Dendritic cell treated with granulocyte-macrophage colony-stimulating factor and Interleukin-4, amounts not matched to agents 40 ng/mL and 50 ng/mL, for 4 days (primary cell): ENCODE measurements around the gene RASSF1.
A peak's percentile ranks its signal among the peaks of the same experiment; 100 is the strongest.
"Not testable (repeated sequence)": the region's sequence is repeated elsewhere in the genome, so short reads cannot be mapped to it uniquely, and the experiment has no call there.

Source experiments
- H3K27ac Mint-ChIP-seq: one replicate; pipeline ENCODE4 v1.8.0; 2022; ENCODE audit warnings: mild to moderate bottlenecking, mixed read lengths
- H3K27me3 Mint-ChIP-seq: one replicate; pipeline ENCODE4 v1.8.0; 2022; ENCODE audit warnings: mild to moderate bottlenecking, mixed read lengths
- H3K36me3 Mint-ChIP-seq: one replicate; pipeline ENCODE4 v1.8.0; 2022; ENCODE audit warnings: low read depth, mixed read lengths
- H3K4me1 Mint-ChIP-seq: one replicate; pipeline ENCODE4 v1.8.0; 2022; ENCODE audit warnings: low read depth, mixed read lengths
- H3K4me3 Mint-ChIP-seq: one replicate; pipeline ENCODE4 v1.8.0; 2022; ENCODE audit warnings: mild to moderate bottlenecking, moderate library complexity, mixed read lengths
- H3K9me3 Mint-ChIP-seq: one replicate; pipeline ENCODE4 v1.8.0; 2022; ENCODE audit warnings: mixed read lengths
- intact Hi-C: fragments of 100-400 bp; cut with micrococcal nuclease; formaldehyde crosslinking; loops from one replicate; pipeline ENCODE4 v1.15.0; 2022

Gene RASSF1

DNA sequence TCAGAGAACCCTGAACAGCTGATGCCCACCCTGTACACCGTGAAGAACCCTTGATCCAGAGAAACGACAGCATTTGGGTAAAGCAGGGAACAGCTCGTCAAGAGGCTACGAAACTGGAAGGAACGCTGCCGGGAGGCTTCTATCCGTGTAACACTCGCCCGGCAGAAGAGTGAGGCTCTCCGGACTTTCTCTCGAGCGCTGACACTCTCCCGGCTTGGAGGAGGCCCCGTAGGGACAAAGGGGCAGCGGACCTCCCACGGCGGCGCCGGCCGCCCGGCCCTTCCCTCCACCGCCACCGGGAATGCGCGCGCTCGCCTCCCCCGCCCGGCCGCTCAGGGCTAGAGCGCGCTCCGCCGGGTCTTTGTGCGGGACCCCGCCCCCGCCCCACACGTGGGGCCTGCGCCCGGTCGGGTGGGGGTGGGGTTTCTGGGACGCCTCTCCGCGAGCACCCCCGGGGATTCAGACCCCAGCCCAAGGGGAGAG lies 19.7 kb downstream of the RASSF1 start:
- Mint-ChIP-seq H3K4me1 (peaks cover 81% of the 10 kb centered on the region), H3K27me3 (no peaks in the 10 kb centered on the region), H3K36me3 (peaks cover 58% of the 10 kb centered on the region), H3K27ac (peak overlapping the region; percentile 97), H3K4me3 (peak overlapping the region; percentile 78), H3K9me3 (no peaks in the 10 kb centered on the region)
- intact Hi-C loops = loop anchor here (1.0 kb wide), 1 partner anchor 22 kb away; the partner anchor contains the start of genes HYAL3 and NAA80

DNA sequence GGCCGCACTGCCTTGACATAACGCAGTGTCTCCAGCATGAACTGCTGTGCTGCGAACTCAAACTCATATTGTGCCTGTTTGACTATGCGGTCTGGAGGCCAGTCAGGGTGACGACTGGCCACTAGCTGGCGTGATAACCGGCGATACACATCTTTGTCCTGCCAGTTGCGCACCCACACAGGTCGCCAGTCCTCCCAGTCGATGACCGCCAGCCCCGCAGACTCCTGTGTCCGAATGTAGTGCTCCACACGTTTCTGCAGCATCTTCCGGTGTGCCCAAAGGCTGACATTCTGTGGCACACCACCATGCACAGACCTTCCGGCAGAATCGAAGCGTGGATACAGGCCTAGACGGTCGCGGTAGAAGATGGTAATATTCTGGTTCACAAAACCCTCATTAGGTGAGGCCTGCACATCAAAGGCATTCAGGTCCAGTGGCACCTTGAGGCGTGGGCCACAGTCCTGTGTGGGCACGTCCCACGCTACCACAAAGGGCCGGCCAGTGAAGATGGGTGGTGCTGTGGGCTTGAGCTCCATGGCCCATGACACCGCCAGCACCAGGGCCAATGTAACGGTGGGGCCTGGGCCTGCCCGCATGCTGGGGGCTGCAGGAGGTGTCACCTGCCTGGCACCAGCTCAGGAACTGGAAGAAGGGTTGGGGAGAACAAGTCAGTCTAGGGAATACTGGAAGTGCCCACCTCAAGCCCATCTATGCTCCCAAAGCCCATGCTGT lies 20.6 kb downstream of the RASSF1 start:
- peaks cover 57% of the 10 kb centered on the region for H3K36me3 Mint-ChIP-seq
- intact Hi-C loops = no loop called here
- peak overlapping the region; percentile 97 for H3K27ac Mint-ChIP-seq
- peaks cover 76% of the 10 kb centered on the region for H3K4me1 Mint-ChIP-seq
- no peaks in the 10 kb centered on the region for H3K27me3 Mint-ChIP-seq
- no peaks in the 10 kb centered on the region for H3K9me3 Mint-ChIP-seq
- H3K4me3 Mint-ChIP-seq = peak overlapping the region; percentile 78

DNA sequence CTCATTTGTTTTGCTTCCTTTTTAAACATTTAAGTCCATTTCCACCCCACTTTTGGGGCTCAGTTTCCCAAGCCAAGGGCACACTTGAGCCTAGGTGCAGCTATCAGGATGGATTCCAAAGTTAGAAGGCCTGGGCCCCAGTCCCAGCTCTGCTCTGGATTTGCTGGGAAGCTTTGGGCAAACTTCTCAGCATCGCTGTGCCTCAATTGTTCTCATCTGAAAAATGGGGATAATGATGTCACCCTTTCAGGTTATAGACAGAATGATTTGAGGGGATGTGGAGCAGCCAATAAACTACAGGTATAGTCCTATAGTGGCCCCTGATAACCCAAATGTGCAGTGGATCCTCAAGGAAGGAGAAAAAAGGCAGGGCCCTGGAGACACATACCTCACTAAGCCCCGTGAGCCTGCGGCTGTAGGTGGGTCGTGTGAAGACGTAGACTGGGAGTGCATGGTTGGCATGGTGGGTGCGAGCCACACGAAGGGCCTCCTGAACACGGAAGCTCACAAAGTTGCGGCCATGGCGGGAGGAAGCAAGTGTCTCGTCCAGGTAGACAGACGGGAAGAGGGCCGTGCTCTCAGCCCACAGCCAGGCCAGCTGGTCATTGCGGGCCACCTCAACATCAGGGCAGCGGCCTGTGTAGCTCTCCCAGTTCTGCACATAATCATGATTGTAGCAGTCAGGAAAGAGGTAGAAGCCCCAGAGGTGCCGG lies 21.3 kb downstream of the RASSF1 start:
- Mint-ChIP-seq H3K36me3 (peaks cover 62% of the 10 kb centered on the region), H3K27ac (peak overlapping the region; percentile 79), H3K27me3 (no peaks in the 10 kb centered on the region), H3K9me3 (no peaks in the 10 kb centered on the region), H3K4me1 (peaks cover 74% of the 10 kb centered on the region), H3K4me3 (peak overlapping the region; percentile 78)
- intact Hi-C loops = no loop called here

DNA sequence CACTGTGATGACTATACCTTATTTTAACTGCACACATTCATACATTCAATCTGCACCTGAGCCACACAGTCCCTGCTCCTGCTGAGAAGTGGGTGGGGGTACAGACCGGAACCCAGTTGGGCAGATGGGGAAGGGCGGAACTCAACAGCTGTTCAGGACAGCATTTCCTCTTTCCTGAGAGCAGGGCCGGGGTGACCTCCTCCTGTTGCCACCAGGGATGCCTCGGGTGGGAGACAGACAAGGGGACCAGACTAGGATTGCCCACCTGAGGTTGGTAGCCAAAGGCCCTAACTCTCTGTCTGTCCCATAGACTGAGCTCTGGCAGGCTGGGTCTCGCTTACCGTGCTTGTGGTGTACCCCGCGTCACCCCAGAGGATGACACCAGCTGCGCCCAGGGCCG lies 22.0 kb downstream of the RASSF1 start:
- Mint-ChIP-seq H3K27me3 (no peaks in the 10 kb centered on the region), H3K4me1 (peaks cover 74% of the 10 kb centered on the region), H3K27ac (peak overlapping the region; percentile 79), H3K4me3 (peak overlapping the region; percentile 78), H3K9me3 (no peaks in the 10 kb centered on the region), H3K36me3 (peaks cover 69% of the 10 kb centered on the region)
- intact Hi-C loops = no loop called here

DNA sequence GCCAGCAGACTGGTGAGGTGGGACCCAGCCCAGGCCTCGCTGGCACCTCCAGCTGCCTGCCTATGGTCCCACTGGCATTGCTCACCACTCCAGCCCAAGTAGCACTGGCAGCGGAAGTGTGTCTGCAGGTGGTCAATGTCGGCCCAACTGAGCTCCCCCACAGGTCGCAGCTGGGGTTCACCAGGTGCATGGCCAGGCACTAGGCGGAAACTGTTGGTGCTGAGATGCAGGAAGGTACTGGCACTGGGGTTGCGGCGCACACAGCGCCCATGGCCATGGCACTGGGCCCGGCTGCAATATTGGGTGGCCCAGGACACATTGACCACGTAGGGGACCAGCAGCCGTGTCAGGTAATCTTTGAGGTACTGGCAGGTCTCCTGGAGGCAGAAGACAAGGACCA lies 22.5 kb downstream of the RASSF1 start:
- intact Hi-C loops = no loop called here
- H3K4me3 Mint-ChIP-seq = peak overlapping the region; percentile 78
- peak overlapping the region; percentile 79 for H3K27ac Mint-ChIP-seq
- H3K36me3 Mint-ChIP-seq = peaks cover 71% of the 10 kb centered on the region
- H3K4me1 Mint-ChIP-seq = peaks cover 71% of the 10 kb centered on the region
- H3K9me3 Mint-ChIP-seq = no peaks in the 10 kb centered on the region
- H3K27me3 Mint-ChIP-seq = no peaks in the 10 kb centered on the region

DNA sequence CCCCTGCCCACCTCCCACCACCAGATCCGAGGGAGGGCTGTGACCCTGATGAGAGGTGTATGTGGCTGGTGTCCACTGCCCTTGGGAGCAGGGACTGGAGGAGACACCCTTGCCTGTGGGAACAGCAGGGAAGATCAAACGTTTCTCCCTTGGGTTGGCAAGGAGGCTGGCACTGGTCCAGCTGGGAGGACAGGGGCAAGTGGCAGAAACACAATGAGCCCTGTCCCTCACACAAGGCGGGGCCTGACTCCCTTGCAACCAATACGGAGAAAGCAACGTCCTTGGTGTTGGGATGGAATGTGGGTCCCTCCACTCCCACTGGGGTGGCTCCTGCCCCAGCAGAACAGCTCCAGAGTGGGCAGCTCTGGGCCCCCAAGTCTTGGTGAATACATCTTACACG lies 23.3 kb downstream of the RASSF1 start:
- Mint-ChIP-seq H3K27me3 (no peaks in the 10 kb centered on the region), H3K4me1 (peaks cover 63% of the 10 kb centered on the region), H3K4me3 (no peak overlapping the region), H3K9me3 (no peaks in the 10 kb centered on the region), H3K36me3 (peaks cover 71% of the 10 kb centered on the region), H3K27ac (peak overlapping the region; percentile 79)
- intact Hi-C loops = no loop called here

DNA sequence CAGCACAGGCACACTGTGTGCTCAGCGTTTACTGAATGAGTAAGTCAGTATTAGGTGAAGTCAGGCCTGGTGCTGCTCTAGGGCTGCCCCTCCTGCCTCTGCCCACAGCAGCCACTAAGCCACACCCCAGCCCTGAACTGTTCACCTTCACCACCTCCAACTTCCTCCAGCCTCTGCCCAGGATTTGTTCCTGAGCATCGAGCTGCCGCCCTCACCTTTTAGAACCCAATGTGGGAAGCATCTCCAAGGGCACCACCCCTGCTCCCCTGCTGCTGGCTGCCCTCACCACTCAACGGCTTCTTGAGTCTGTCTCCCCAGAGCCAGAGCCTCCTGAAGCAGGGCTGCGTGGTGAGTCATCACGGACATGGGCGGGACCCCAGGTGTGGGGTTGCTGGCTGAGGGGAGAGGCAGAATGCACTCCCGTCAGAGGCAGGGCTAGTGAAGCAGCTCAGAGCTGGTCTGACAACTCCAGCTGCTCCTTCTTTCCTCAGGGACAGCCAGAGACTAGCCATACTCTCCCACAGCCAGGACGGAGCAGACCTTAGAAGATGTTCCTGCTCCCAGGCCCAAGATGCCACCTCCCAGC lies 23.9 kb downstream of the RASSF1 start:
- Mint-ChIP-seq H3K4me3 (no peak overlapping the region), H3K36me3 (peaks cover 71% of the 10 kb centered on the region), H3K4me1 (peaks cover 60% of the 10 kb centered on the region), H3K9me3 (no peaks in the 10 kb centered on the region), H3K27me3 (no peaks in the 10 kb centered on the region), H3K27ac (no peak overlapping the region)
- intact Hi-C loops = no loop called here

DNA sequence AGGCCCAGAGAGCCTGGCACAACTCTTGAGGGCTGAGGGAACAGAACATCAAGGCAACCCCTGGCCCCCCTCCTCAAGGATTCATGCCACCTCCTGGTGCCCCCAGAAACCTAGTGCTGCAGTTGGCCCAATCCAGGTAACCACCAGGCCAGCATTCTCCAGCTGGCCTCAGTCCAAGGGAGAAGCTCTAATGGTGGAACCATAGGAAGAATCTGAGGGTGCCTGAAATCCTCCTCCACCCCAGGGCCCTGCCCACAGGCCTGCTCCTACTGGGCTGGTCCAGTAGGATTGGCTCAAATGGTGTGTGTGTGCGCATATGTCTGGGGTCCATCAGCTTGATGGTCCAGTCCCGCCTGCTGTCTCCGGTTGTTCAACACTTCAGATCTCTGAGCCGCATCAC lies 25.8 kb downstream of the RASSF1 start:
- no peak overlapping the region for H3K27ac Mint-ChIP-seq
- H3K36me3 Mint-ChIP-seq = peaks cover 64% of the 10 kb centered on the region
- intact Hi-C loops = no loop called here
- H3K4me1 Mint-ChIP-seq = peaks cover 51% of the 10 kb centered on the region
- H3K4me3 Mint-ChIP-seq = no peak overlapping the region
- no peaks in the 10 kb centered on the region for H3K9me3 Mint-ChIP-seq
- H3K27me3 Mint-ChIP-seq = no peaks in the 10 kb centered on the region

DNA sequence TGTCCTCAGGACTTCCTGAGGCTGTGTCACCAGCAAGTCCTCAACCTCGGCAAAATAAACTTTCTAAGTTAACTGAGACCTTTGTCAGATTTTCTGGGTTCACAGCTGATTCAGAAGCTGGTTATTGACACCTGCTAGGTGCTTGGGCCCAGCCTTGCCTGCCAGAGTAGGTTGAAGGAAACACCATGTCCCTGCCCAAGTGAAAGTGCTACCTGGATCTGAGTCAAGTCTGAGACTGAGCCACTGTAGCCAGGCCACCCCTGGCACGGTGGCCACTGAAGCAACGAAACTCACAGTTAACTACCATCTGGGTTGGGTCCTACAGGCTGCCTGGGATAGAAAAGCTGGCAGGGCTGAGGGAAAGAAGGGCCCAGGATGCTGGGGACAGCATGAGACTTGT lies 26.3 kb downstream of the RASSF1 start:
- Mint-ChIP-seq H3K36me3 (peaks cover 64% of the 10 kb centered on the region), H3K27ac (no peak overlapping the region), H3K27me3 (no peaks in the 10 kb centered on the region), H3K4me3 (no peak overlapping the region), H3K9me3 (no peaks in the 10 kb centered on the region), H3K4me1 (peaks cover 46% of the 10 kb centered on the region)
- intact Hi-C loops = no loop called here

DNA sequence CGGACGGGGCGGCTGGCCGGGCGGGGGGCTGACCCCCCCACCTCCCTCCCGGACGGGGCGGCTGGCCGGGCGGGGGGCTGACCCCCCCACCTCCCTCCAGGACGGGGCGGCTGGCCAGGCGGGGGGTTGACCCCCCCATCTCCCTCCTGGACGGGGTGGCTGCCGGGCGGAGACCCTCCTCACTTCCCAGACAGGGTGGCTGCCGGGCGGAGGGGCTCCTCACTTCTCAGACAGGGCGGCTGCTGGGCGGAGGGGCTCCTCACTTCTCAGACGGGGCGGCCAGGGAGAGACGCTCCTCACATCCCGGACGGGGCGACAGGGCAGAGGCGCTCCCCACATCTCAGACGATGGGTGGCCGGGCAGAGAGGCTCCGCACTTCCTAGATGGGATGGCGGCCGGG lies 28.6 kb downstream of the RASSF1 start:
- H3K4me3 Mint-ChIP-seq, H3K27ac Mint-ChIP-seq, H3K27me3 Mint-ChIP-seq, H3K9me3 Mint-ChIP-seq, intact Hi-C loops: not testable (repeated sequence)
- Mint-ChIP-seq H3K36me3 (peaks cover 42% of the 10 kb centered on the region), H3K4me1 (peaks cover 27% of the 10 kb centered on the region)

DNA sequence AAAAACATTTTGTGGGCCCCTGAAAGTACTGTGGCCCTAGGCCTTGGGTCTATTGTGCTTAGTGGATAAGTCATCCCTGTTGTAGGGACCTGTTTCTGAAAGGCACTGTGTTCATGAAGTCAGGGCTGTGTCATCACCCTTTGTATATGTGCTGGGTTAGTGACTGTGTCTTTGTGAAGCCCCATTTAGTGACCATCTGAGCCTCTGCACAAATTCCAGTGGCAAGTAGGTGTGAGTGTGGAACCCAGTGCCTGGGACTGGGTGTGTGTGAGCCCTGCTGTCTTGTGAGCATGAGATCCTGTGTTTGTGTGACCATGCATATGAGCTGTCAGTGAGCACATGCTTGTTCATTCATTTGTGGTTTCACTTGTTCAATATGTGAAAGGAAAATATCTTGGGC lies 36.0 kb downstream of the RASSF1 start:
- peaks cover 30% of the 10 kb centered on the region for H3K4me1 Mint-ChIP-seq
- no peaks in the 10 kb centered on the region for H3K27me3 Mint-ChIP-seq
- H3K9me3 Mint-ChIP-seq = no peaks in the 10 kb centered on the region
- H3K36me3 Mint-ChIP-seq = peaks cover 2% of the 10 kb centered on the region
- intact Hi-C loops = no loop called here
- no peak overlapping the region for H3K27ac Mint-ChIP-seq
- H3K4me3 Mint-ChIP-seq = no peak overlapping the region

DNA sequence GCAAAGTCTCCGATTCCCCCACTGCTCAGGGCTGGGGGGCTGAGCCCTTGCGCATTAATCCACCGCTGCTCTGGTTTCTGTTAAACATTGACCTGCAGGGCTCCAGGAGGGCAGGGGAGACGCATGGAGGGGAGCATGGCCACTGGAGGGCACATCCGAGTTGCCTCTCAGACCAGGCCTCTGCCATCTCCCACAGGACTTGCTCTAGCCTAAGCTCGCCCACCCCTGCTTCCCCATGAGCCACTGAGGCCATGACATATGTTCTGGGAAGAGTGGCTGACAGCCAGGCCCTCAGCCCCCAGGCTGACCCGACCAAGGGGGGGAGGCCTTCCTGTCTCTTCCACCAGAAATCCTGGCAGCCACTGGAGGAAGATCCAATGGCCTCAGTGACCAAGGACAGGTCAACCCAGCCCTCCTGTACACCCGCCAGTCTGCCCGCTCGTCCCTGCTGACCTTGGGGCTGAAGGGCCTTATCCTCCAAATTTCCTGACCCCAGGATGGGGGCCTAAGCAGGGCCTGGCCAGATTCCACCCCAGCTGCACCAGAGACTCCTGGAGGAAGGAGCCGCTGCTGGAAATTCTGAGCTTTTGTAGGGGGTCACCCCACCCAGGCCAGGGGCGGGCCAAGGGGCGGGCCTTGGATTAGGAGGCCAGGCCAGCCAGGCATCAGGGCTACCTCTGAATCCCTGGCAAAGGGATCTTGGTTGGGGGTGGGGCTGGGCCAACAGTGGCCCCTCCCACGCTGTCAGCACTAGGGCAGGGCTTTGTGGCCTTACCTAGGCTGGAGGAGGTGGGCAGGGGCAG lies 37.4 kb downstream of the RASSF1 start, which contains the start of gene HYAL1:
TSS of gene HYAL1 (minus strand) at position 562 of the 803 bp plus-strand sequence. CDS start 618 bp downstream, outside the sequence.
- Mint-ChIP-seq H3K9me3 (no peaks in the 10 kb centered on the region), H3K4me1 (peaks cover 32% of the 10 kb centered on the region), H3K4me3 (no peak within 1 kb of the TSS), H3K36me3 (peaks cover 7% of the 10 kb centered on the region), H3K27ac (peak within 1 kb of the TSS; percentile 62), H3K27me3 (no peaks in the 10 kb centered on the region)
- intact Hi-C loops = no loop called here

DNA sequence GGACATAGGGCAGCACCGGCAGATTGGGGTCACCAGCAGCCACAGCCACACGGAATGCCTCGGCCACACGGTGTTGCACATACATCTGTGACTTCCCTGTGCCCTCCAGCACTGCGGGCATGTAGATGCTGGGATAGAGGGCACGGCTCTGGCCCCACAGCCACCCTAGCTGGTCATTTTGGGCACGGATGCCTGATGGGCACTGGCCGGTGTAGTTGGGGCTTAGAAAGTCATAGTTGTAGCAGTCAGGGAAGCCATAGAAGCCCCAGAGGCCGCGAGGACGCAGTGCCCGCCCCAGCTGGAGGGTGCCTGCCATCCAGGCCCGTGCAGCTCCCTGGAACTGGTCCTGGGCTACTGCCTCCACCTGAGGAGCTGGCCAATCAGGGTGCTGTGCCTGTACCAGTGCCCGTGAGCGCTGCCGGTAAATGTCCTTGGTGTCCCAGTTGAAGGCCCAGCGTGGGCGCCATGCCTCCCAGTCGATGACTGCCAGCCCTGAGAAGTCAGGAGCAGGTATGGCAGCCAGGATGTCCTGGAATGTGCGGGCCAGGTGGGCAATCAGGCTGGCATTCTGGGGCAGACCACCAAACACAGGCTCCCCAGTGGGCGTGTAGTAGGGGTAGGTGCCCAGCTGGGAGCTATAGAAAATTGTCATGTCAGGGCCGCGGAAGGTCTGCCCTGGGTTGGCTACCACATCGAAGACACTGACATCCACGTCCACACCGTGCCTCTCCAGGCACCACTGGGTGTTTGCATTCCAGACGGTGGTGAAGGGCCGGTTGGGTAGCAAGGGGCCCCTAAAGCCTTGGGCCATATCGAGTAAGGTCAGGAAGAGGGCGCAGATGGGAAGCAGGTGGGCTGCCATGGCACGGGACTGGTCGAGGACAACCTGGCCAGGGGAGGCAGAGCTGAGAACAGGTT lies 38.3 kb downstream of the RASSF1 start:
- peak overlapping the region; percentile 62 for H3K27ac Mint-ChIP-seq
- no peaks in the 10 kb centered on the region for H3K27me3 Mint-ChIP-seq
- H3K4me3 Mint-ChIP-seq = no peak overlapping the region
- peaks cover 9% of the 10 kb centered on the region for H3K36me3 Mint-ChIP-seq
- H3K9me3 Mint-ChIP-seq = no peaks in the 10 kb centered on the region
- peaks cover 41% of the 10 kb centered on the region for H3K4me1 Mint-ChIP-seq
- intact Hi-C loops = no loop called here
